Measurements from ENCODE around the gene MKKS. TPM values are rescaled to one million over a fixed set of nuclear protein-coding genes. Genes with fewer than 3 reads are reported as not detected.
"Not testable (repeated sequence)": the region's sequence is repeated elsewhere in the genome, so short reads cannot be mapped to it uniquely, and the experiment has no call there.

MKKS gene
- total RNA-seq, 1 donor from 2014 or later: 33.2 TPM

DNA sequence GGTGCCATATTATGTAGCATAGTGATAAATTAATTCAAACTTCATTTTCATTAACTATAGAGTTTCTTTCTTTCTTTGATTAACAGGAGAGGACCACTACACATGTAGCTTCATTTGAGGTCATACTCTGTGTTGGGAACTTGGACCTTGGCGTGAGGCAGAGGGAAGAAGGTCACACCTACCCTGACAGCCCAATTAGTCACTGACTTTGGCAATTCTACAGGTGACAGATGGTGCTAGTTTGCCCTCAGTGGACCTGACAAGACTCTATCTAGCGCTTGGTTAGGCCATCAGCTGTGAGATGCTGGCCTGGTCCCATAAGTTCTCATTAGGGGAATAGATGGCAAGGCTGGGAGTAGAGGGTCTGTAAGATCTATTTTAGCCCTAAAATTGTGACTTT is 15.2 kb upstream of the MKKS start:
- DNase-seq (ENCODE audit: low spot score): no peak

GRCh38 chr20:10448270-10449156 is 14.5 kb upstream of the MKKS start:
- no peak for DNase-seq (ENCODE audit: low spot score)

- DNase-seq (ENCODE audit: low spot score): peak; percentile 37
Measured at GRCh38 chr20:10447028-10447427, 13.0 kb upstream of the MKKS start.

GRCh38 chr20:10445758-10446157 is 11.7 kb upstream of the MKKS start:
- DNase-seq (ENCODE audit: low spot score): no peak

DNA sequence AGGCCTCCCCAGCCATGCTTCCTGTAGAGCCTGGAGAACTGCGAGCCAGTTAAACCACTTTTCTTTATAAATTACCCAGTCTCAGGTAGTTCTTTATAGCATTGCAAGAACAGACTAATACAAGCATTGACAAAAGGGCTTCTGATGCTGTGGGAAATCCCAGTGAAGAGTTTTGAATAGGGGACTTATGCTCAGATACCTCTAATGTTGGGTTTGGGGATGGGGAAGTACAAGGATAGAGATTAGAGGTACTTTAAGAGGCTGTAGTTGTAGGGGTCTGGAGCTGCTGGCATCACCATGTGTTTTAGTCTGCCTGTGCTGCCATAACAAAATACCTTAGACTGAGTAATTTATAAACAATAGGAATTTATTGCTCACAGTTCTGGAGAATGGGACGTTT is 9.9 kb upstream of the MKKS start:
- DNase-seq (ENCODE audit: low spot score): no peak

- no peak for DNase-seq (ENCODE audit: low spot score)
Measured at GRCh38 chr20:10438217-10438616, 4.2 kb upstream of the MKKS start.

DNA sequence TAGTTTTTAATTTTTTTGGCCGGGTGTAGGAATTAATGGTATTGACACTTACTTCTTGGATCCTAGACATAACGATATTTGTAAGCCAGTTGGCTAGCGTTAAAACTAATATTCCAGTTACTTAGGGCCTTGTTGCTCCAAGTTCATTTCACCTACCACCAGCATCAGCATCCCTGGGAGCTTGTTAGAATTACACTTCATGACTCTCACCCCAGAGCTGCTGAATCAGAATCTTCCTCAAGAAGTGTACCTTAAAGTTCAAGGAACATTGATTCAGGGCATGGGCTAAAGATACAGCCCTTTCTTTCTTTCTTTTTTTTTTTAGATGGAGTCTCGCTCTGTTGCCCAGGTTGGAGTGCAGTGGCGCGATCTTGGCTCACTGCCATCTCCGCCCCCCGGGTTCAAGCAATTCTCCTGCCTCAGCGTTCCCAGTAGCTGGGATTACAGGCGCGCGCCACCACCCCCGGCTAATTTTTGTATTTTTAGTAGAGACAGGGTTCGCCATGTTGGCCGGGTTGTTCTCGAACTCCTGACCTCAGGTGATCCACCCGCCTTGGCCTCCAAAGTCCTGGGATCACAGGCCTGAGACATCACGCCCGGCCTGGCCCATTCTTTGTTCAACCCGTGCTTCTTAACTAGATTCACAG is 2.2 kb upstream of the MKKS start:
- DNase-seq (ENCODE audit: low spot score): no peak

- peak; percentile 95 for DNase-seq (ENCODE audit: low spot score)
Measured at GRCh38 chr20:10434832-10435812, 1.1 kb upstream of the MKKS start, which contains the start of gene SLX4IP. Gene SLX4IP, plus strand, starts transcription at chr20:10435305. Its CDS starts 22,900 bp downstream, at chr20:10458205.

DNA sequence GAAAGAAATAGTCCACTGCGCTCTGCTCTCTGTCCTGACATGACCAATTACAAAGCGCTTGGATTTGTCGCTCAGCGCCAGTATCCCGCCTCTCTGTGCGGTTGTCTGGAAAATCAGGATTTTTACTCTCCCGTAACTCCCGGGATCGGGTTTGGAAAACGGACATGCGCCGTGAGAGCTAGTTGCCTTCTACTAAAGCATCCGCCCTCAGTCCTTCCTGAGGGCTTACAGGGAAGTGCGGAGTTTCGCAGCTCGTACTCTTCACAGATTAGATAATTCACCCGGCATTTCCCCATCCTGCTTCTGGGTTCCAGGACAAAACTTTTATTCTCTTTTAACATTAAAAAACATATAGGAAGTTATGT is 427 bp upstream of the MKKS start:
- peak; percentile 97 for DNase-seq (ENCODE audit: low spot score)

DNA sequence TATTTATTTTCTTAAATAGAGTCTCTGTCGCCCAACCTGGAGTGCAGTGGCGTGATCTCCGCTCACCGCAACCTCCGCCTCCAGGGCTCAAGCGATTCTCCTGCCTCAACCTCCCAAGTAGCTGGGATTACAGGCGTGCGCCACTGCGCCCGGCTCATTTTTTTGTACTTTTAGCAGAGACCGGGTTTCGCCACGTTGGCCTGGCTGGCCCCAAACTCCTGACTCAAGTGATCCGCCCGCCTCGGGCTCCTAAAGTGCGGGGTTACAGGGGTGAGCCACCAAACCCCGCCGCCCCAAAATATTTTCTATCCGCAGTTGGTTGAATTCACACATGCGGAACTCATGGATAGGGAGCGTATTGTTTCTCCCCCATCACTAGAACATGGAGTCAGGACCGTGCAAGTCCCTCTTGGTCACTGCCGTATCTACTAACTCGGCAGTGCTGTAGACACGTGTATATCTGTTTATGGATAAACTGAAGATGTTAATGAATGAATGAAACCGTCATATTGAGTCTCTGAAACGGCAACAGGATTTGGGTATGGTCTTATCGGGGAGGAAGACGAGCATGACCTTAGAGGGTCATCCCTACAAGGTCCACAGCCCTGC is 904 bp downstream of the MKKS start:
- no peak for DNase-seq (ENCODE audit: low spot score)

- DNase-seq (ENCODE audit: low spot score): no peak
Measured at GRCh38 chr20:10432079-10432478, 1.9 kb downstream of the MKKS start.

DNA sequence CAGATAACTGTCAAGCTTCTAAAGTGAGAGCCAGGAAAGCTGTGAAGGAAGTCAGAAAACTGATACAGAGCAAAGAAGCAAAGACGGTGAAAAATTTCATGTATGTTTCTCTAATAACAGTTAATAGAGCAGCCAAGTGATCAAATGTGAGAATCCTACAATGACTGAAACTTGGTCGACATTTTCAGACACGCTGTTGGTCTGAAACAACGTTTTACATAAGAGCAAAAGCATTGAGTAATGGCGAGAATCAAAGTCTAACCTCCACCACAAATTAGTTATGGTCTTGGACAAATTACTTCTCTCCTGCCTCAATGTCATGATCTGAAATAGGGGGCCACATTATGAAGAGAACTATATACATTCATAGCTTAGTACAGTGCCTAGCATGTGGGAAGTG is 3.3 kb downstream of the MKKS start:
- no peak for DNase-seq (ENCODE audit: low spot score)

DNA sequence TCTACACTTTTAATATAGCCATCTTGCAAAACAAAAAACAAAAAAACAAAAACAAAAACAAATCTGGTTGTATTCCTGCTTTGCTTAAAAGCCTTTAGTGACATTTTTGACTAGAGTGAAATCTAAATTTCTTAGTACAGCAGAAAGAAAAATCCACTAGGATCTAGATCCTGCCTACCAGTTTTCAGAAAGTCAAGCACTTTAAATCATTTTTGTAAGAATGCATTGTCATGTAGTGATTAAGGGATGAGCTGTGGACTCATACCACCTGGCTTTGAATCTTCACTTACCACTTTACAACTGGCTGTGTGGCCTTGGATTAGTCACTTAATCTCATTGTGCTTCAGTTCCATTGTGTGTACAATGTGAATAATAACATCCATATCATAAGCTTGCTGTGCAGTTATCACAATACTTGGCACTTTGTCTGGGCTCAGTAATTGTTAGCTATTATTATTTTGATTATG is 4.0 kb downstream of the MKKS start:
- DNase-seq (ENCODE audit: low spot score): no peak

- no peak for DNase-seq (ENCODE audit: low spot score)
Measured at GRCh38 chr20:10429443-10429981, 4.5 kb downstream of the MKKS start.

GRCh38 chr20:10428008-10428407 is 6.0 kb downstream of the MKKS start:
- no peak for DNase-seq (ENCODE audit: low spot score)

DNA sequence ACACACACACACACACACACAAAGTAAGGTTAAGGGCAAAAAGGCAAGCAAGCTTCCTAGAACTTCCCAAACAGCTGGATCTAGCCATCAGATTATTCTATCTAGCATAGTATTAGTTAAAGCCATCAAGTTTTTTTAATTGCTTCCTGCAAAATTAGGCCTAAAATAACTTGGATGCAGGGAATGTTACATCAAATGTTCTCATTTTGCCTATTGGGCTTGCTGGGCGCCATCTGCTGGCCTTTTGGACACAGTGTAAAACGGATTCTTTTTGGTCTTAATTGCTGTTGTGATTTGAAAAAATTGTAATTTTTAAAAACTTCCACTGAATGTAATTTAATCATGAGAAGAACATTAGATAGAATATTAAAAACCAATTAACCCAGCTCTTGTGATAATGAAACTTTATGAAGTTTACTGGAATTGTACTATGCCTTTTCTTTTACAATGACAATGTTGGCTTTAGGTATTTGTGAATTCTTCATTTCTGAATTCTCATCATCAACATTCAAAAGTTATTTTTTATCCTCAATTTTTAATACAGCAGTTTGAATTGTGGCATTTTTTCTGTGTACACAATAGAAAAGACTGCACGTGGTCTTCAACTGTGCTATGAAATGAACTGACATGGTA is 6.8 kb downstream of the MKKS start:
- peak; percentile 57 for DNase-seq (ENCODE audit: low spot score)

GRCh38 chr20:10423735-10424134 is 10.3 kb downstream of the MKKS start:
- no peak for DNase-seq (ENCODE audit: low spot score)

GRCh38 chr20:10419550-10420133 is 14.4 kb downstream of the MKKS start:
- no peak for DNase-seq (ENCODE audit: low spot score)

GRCh38 chr20:10417218-10417617 is 16.8 kb downstream of the MKKS start:
- not testable (repeated sequence) for DNase-seq (ENCODE audit: low spot score)

DNA sequence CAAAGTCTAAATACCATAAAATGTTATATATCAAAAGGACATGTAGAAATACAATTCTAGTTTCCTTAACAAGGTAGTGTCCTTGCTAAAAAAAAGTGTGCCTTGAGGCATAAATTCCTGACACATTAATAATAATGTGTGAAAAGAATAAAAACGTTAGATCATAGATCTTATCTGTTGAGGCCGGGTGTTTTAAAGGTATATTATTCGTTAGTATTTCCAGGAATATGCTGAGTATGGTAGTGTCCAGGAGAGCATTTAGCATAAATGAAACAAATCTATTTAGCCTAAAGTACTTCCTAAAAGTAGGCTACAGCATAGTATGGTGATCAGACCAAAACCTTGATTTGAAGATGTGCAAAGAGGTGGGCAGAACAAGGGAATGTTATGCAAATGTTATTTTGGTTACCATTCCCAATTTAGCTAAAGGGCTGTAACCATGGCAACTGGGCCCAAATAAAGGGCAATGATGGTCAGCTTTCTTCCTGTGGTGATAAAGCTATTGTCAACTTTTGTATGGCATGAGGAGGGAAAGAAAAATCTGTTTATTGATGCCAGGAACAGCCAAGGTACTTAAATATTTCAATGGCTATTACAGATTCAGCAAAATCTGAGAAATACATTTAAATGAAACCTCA is 18.9 kb downstream of the MKKS start:
- no peak for DNase-seq (ENCODE audit: low spot score)
